A549 (cell line): ENCODE results near the gene KRT38. TPM values are rescaled to one million over a fixed set of nuclear protein-coding genes. Genes with fewer than 3 reads are reported as not detected.
"Not testable (repeated sequence)": the region's sequence is repeated elsewhere in the genome, so short reads cannot be mapped to it uniquely, and the experiment has no call there.

Experiments used
- ATAC-seq, 2 experiments: fragments of 200-7000 bp in 1 of 2; fragments of >200 bp in 1 of 2; cut with Nextera tagmentation in 1 of 2; cut with Tn5 transposase in 1 of 2; 3 replicates each; pipeline versions ENCODE4 v1.8.0 to v1.9.1; 2018 to 2020; ENCODE audit warnings: mild to moderate bottlenecking in 1 of 2, moderate library complexity in 1 of 2
- CTCF ChIA-PET: fragments of 300-600 bp; sonication (Branson Sonifier 250); formaldehyde crosslinking; extraction: SDS; loops from one replicate; lab custom pipeline; 2021; ENCODE audit warnings: antibody characterized with exemption, inconsistent platforms; lab: Yijun Ruan, JAX
- POLR2A ChIA-PET: fragments of 350-600 bp; formaldehyde crosslinking; extraction: SDS; loops from one replicate; lab custom pipeline; 2021; ENCODE audit warnings: antibody characterized with exemption, inconsistent platforms; lab: Yijun Ruan, JAX
- DNase-seq, 2 experiments: peaks; one replicate each; pipeline versions ENCODE4 v3.0.0 to v3.0.0-alpha.2; 2011 to 2016; ENCODE audit warnings: low read depth in 1 of 2, low spot score in 1 of 2
- FAIRE-seq: peaks from 2 replicates; lab custom pipeline; 2011; peaks lifted over from hg19 to GRCh38; lab: Jason Lieb, UNC
- H3K27ac ChIP-seq, 2 experiments: fragments of >200 bp; sonication (Bioruptor Twin); formaldehyde crosslinking; 3 replicates each; pipeline ENCODE4 v1.5.1; 2016 to 2017
- H3K4me1 ChIP-seq: fragments of >200 bp; sonication (Bioruptor Twin); formaldehyde crosslinking; 3 replicates; pipeline ENCODE4 v1.6.1; 2016
- H3K4me2 ChIP-seq: fragments of >200 bp; sonication (Bioruptor Twin); formaldehyde crosslinking; 3 replicates; pipeline ENCODE4 v1.6.1; 2016
- H3K4me3 ChIP-seq: fragments of >200 bp; sonication (Bioruptor Twin); formaldehyde crosslinking; 3 replicates; pipeline ENCODE4 v1.5.1; 2016
- H3K9me3 ChIP-seq: fragments of >200 bp; sonication (Bioruptor Twin); formaldehyde crosslinking; 3 replicates; pipeline ENCODE4 v1.6.1; 2016
- CBX2 ChIP-seq: fragments of 200-600 bp; sonication (generic); IDR thresholded peaks from 2 replicates; pipeline ENCODE4 v1.6.1; 2016; ENCODE audit warnings: low read depth, mild to moderate bottlenecking, borderline replicate concordance
- CBX8 ChIP-seq: fragments of 200-600 bp; sonication (generic); IDR thresholded peaks from 2 replicates; pipeline ENCODE4 v1.6.1; 2016
- FOXS1 ChIP-seq: fragments of 250-450 bp; sonication (Bioruptor Pico); IDR thresholded peaks from 2 replicates; pipeline ENCODE4 v1.5.0; 2020; ENCODE audit warnings: mild to moderate bottlenecking, moderate library complexity
- HEYL ChIP-seq: fragments of 250-450 bp; sonication (Bioruptor Pico); IDR thresholded peaks from 2 replicates; pipeline ENCODE4 v1.8.0; 2021; ENCODE audit warnings: mild to moderate bottlenecking, moderate library complexity
- HOXA7 ChIP-seq: fragments of 250-450 bp; sonication (Bioruptor Pico); IDR thresholded peaks from 2 replicates; pipeline ENCODE4 v1.5.0; 2020; ENCODE audit warnings: mild to moderate bottlenecking, moderate library complexity
- HOXB13 ChIP-seq: fragments of 250-450 bp; sonication (Bioruptor Pico); IDR thresholded peaks from 2 replicates; pipeline ENCODE4 v1.5.0; 2020; ENCODE audit warnings: low read depth, mild to moderate bottlenecking, moderate library complexity
- HOXB5 ChIP-seq: fragments of 250-450 bp; sonication (Bioruptor Pico); IDR thresholded peaks from 2 replicates; pipeline ENCODE4 v1.5.0; 2020; ENCODE audit warnings: mild to moderate bottlenecking, moderate library complexity
- JUN ChIP-seq, 2 experiments: fragments of >200 bp; sonication (Bioruptor Twin); formaldehyde crosslinking; IDR thresholded peaks; 2 replicates in 1 of 2; 3 replicates in 1 of 2; pipeline ENCODE4 v1.6.1; 2016 to 2017
- KDM1A ChIP-seq: fragments of 200-600 bp; sonication (generic); IDR thresholded peaks from 2 replicates; pipeline ENCODE4 v1.6.1; 2016; ENCODE audit warnings: low read depth, mild to moderate bottlenecking
- MAFK ChIP-seq: fragments of 450-650 bp; IDR thresholded peaks from 2 replicates; pipeline ENCODE4 v1.6.1; 2014; ENCODE audit not compliant: partially characterized antibody
- MYC ChIP-seq: IDR thresholded peaks from 2 replicates; pipeline ENCODE4 v1.6.1; 2012; ENCODE audit warnings: mild to moderate bottlenecking, inconsistent platforms, low read length, improper control_type of control experiment, borderline replicate concordance
- NR3C1 ChIP-seq: fragments of >200 bp; sonication (Bioruptor Twin); formaldehyde crosslinking; IDR thresholded peaks from 3 replicates; pipeline ENCODE4 v1.6.1; 2017
- PHF8 ChIP-seq: fragments of 200-600 bp; sonication (generic); IDR thresholded peaks from 2 replicates; pipeline ENCODE4 v1.6.1; 2016; ENCODE audit warnings: low read depth, mild to moderate bottlenecking, antibody characterized with exemption, moderate library complexity, borderline replicate concordance
- POLR2A ChIP-seq: IDR thresholded peaks from 2 replicates; pipeline ENCODE4 v1.6.1; 2012; ENCODE audit warnings: mild to moderate bottlenecking, low read length
- POLR2AphosphoS2 ChIP-seq: conservative IDR thresholded peaks from 2 replicates; pipeline ENCODE4 v1.6.1; 2012; ENCODE audit warnings: low read length, improper control_type of control experiment, inconsistent platforms
- RAD21 ChIP-seq, 2 experiments: fragments of >200 bp in 1 of 2; sonication (Bioruptor Twin) in 1 of 2; formaldehyde crosslinking in 1 of 2; IDR thresholded peaks in 1 of 2; conservative IDR thresholded peaks in 1 of 2; 2 replicates in 1 of 2; 3 replicates in 1 of 2; pipeline ENCODE4 v1.6.1; 2012 to 2018; ENCODE audit warnings: inconsistent platforms in 1 of 2
- RCOR1 ChIP-seq: fragments of 150-350 bp; IDR thresholded peaks from 2 replicates; pipeline ENCODE4 v1.6.1; 2014; ENCODE audit warnings: antibody characterized with exemption, low read length, low read depth
- RFX5 ChIP-seq: fragments of 450-650 bp; IDR thresholded peaks from 2 replicates; pipeline ENCODE4 v1.7.1; 2014; ENCODE audit warnings: antibody characterized with exemption, mild to moderate bottlenecking, moderate library complexity
- RNF2 ChIP-seq: fragments of 200-600 bp; sonication (generic); IDR thresholded peaks from 2 replicates; pipeline ENCODE4 v1.6.1; 2016; ENCODE audit warnings: low read depth, mild to moderate bottlenecking, antibody characterized with exemption, moderate library complexity, borderline replicate concordance
- SMC3 ChIP-seq: fragments of >200 bp; sonication (Bioruptor Twin); formaldehyde crosslinking; IDR thresholded peaks from 3 replicates; pipeline ENCODE4 v1.6.1; 2018; ENCODE audit warnings: inconsistent platforms
- SREBF2 ChIP-seq: fragments of 450-650 bp; IDR thresholded peaks from 2 replicates; pipeline ENCODE4 v1.6.1; 2014; ENCODE audit warnings: mild to moderate bottlenecking, moderate library complexity
- TFCP2L1 ChIP-seq: fragments of 250-450 bp; sonication (Bioruptor Pico); IDR thresholded peaks from 2 replicates; pipeline ENCODE4 v1.5.0; 2021; ENCODE audit warnings: mild to moderate bottlenecking
- TP53 ChIP-seq: fragments of 250-450 bp; sonication (Bioruptor Pico); IDR thresholded peaks from 2 replicates; pipeline ENCODE4 v1.5.0; 2021; ENCODE audit warnings: mild to moderate bottlenecking, moderate library complexity
- ZC3H11A ChIP-seq: fragments of 450-650 bp; IDR thresholded peaks from 2 replicates; pipeline ENCODE4 v1.6.1; 2014; ENCODE audit warnings: antibody characterized with exemption, mild to moderate bottlenecking
- ZNF302 ChIP-seq: fragments of 250-450 bp; sonication (Bioruptor Pico); IDR thresholded peaks from 2 replicates; pipeline ENCODE4 v1.9.0; 2021; ENCODE audit warnings: inconsistent platforms, mild to moderate bottlenecking, moderate library complexity
- WGBS: methylation state at CpG from one replicate; pipeline ENCODE4 v1.1.6; 2017; ENCODE audit errors: missing lambda C conversion rate; 5-methylcytosine and 5-hydroxymethylcytosine counted together
- polyA plus RNA-seq, 4 experiments: library from polyadenylated mRNA; depleted of rRNA in 3 of 4; stranded (reverse); fragments of >200 nt; fragmentation: RNase III in 1 of 4; extraction: RNeasy Plus Mini Kit Qiagen cat#74134 plus additional on column Dnase treatment in 1 of 4; gene quantifications; 2 replicates in 3 of 4; 3 replicates in 1 of 4; pipeline ENCODE4 v1.2.3, GENCODE V29; 2011 to 2017
- TF ChIP-seq, protein P1 (sequence below): fragments of >200 bp; sonication (Bioruptor Twin); formaldehyde crosslinking; IDR thresholded peaks from 3 replicates; pipeline ENCODE4 v1.5.1; 2016
- TF ChIP-seq, protein P2 (sequence below): fragments of >200 bp; sonication (Bioruptor Twin); formaldehyde crosslinking; IDR thresholded peaks from 3 replicates; pipeline ENCODE4 v1.6.1; 2016
- TF ChIP-seq, protein P3 (sequence below): IDR thresholded peaks from 2 replicates; pipeline ENCODE4 v1.6.1; 2012
- TF ChIP-seq, protein P4 (sequence below): fragments of 250-450 bp; sonication (Bioruptor Pico); IDR thresholded peaks from 2 replicates; pipeline ENCODE4 v1.5.0; 2021; ENCODE audit warnings: mild to moderate bottlenecking, moderate library complexity, borderline replicate concordance
- TF ChIP-seq, protein P5 (sequence below): fragments of 250-450 bp; sonication (Bioruptor Pico); IDR thresholded peaks from 2 replicates; pipeline ENCODE4 v1.5.0; 2020; ENCODE audit warnings: low read depth, mild to moderate bottlenecking, moderate library complexity

Gene KRT38
- polyA plus RNA-seq, 2 of the 4 experiments (the other 2 are of a cell fraction) = not detected

DNA sequence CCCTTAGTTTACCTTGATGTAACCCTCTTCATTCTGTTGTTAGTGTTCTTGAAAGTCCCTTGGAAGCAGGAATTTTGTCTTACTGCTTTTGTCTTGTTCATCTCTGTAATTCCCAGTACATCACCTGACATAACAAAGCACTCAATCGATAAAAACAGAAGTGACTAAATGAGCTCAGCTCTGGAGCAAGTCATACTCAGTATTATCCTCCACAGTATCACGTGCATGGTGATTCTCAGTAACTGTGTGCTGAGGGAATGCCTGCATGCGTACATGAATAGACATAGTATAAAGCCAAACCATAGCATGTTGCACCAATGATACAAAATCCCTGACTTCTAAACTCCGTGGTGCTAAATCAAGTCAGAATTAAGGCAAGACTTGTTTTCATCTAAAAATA lies 7.2 kb downstream of the KRT38 start:
- no peak for ATAC-seq
- Histone ChIP-seq H3K4me2 (no peak overlapping the region), H3K4me3 (no peak overlapping the region), H3K27ac (no peak overlapping the region), H3K4me1 (no peaks in the 10 kb centered on the region), H3K9me3 (no peaks in the 10 kb centered on the region)
- ChIA-PET POLR2A (no interaction called here), CTCF (interaction anchor here (0.8 to 2.0 kb wide), 7 partner anchors 12 to 229 kb away, joined by 3 to 8 read pairs (median 4); no protein-coding TSS in a partner anchor)
- TF ChIP-seq TP53 (CRISPR knock-in tag) (no peak), RCOR1 (no peak), TFCP2L1 (no peak), KDM1A (no peak), RAD21 (conservative IDR thresholded peaks at IDR 0.05 in 1 of 2, IDR thresholded peaks at IDR 0.05 in 1 of 2) (no peak), FOXS1 (CRISPR knock-in tag) (no peak), RNF2 (no peak), HOXB13 (CRISPR knock-in tag) (no peak), CBX8 (no peak), SMC3 (no peak), RFX5 (no peak), POLR2A (no peak), CBX2 (no peak), HEYL (CRISPR knock-in tag) (no peak), PHF8 (no peak), ZC3H11A (no peak)
- TF ChIP-seq, protein P1, sequence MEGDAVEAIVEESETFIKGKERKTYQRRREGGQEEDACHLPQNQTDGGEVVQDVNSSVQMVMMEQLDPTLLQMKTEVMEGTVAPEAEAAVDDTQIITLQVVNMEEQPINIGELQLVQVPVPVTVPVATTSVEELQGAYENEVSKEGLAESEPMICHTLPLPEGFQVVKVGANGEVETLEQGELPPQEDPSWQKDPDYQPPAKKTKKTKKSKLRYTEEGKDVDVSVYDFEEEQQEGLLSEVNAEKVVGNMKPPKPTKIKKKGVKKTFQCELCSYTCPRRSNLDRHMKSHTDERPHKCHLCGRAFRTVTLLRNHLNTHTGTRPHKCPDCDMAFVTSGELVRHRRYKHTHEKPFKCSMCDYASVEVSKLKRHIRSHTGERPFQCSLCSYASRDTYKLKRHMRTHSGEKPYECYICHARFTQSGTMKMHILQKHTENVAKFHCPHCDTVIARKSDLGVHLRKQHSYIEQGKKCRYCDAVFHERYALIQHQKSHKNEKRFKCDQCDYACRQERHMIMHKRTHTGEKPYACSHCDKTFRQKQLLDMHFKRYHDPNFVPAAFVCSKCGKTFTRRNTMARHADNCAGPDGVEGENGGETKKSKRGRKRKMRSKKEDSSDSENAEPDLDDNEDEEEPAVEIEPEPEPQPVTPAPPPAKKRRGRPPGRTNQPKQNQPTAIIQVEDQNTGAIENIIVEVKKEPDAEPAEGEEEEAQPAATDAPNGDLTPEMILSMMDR = no peak
- TF ChIP-seq, protein P2, sequence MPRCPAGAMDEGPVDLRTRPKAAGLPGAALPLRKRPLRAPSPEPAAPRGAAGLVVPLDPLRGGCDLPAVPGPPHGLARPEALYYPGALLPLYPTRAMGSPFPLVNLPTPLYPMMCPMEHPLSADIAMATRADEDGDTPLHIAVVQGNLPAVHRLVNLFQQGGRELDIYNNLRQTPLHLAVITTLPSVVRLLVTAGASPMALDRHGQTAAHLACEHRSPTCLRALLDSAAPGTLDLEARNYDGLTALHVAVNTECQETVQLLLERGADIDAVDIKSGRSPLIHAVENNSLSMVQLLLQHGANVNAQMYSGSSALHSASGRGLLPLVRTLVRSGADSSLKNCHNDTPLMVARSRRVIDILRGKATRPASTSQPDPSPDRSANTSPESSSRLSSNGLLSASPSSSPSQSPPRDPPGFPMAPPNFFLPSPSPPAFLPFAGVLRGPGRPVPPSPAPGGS = no peak
- TF ChIP-seq, protein P3, sequence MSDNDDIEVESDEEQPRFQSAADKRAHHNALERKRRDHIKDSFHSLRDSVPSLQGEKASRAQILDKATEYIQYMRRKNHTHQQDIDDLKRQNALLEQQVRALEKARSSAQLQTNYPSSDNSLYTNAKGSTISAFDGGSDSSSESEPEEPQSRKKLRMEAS = no peak
- no peak for DNase-seq
- WGBS = 39% methylated on average over 4 of the region's 4 CpGs
- peak; percentile 51 for FAIRE-seq

DNA sequence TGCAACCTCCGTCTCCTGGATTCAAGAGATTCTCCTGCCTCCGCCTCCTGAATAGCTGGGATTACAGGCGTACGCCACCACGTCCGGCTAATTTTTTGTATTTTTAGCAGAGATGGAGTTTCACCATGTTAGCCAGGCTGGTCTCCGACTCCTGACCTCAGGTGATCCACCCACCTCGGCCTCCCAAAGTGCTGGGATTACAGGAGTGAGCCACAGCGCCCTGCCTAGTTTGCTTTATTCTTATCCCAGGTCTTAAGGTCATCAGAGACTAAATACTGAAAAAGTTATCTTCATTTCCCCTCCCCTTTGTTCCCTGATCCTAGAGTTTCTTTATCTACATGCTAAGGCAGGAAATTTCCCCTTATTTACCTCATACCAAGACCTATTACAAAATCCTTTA lies 10.4 kb downstream of the KRT38 start:
- DNase-seq, H3K4me3 ChIP-seq, ATAC-seq, H3K27ac ChIP-seq, H3K4me2 ChIP-seq, H3K9me3 ChIP-seq, FAIRE-seq, POLR2A ChIA-PET, H3K4me1 ChIP-seq: not testable (repeated sequence)
- CTCF ChIA-PET = interaction anchor here (1.2 to 1.3 kb wide), 2 partner anchors 12 to 118 kb away, joined by 3 to 5 read pairs; no protein-coding TSS in a partner anchor
- 79% methylated on average over 9 of the region's 9 CpGs for WGBS

DNA sequence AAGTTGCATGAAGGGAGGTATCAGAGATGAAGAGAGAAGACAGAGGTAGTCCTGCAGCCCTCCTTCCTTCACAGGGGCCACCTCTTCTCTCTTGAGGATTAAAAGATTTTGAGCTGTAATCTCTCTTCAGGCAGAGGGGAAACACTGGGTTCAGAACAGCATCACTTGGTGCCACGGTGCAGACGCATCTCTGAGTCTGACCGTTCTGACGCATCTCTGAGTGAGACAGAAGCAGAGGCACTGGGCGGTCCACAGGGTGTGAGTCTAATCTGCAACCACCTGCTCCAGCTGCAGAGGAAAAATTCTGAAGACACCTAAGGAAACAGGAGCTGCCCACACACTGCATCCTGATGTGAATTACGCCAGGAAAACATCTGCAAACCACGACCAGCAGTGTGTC lies 11.1 kb downstream of the KRT38 start:
- ChIA-PET CTCF (interaction anchor here (1.2 to 1.4 kb wide), 3 partner anchors 12 to 219 kb away, joined by 3 to 5 read pairs (median 3); no protein-coding TSS in a partner anchor), POLR2A (no interaction called here)
- H3K4me1 ChIP-seq = no peaks in the 10 kb centered on the region
- 82% methylated on average over 7 of the region's 7 CpGs for WGBS
- no peak for DNase-seq
- no peak overlapping the region for H3K4me2 ChIP-seq
- H3K4me3 ChIP-seq = no peak overlapping the region
- no peaks in the 10 kb centered on the region for H3K9me3 ChIP-seq
- ATAC-seq = peak in 1 of 2 experiments; percentile 59; a peak in 1 of 6 replicates
- no peak for FAIRE-seq
- H3K27ac ChIP-seq = no peak overlapping the region
- TF ChIP-seq, protein P3 = no peak
- TF ChIP-seq, protein P4, sequence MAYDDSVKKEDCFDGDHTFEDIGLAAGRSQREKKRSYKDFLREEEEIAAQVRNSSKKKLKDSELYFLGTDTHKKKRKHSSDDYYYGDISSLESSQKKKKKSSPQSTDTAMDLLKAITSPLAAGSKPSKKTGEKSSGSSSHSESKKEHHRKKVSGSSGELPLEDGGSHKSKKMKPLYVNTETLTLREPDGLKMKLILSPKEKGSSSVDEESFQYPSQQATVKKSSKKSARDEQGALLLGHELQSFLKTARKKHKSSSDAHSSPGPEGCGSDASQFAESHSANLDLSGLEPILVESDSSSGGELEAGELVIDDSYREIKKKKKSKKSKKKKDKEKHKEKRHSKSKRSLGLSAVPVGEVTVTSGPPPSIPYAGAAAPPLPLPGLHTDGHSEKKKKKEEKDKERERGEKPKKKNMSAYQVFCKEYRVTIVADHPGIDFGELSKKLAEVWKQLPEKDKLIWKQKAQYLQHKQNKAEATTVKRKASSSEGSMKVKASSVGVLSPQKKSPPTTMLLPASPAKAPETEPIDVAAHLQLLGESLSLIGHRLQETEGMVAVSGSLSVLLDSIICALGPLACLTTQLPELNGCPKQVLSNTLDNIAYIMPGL (CRISPR knock-in tag) = no peak
- TF ChIP-seq, protein P5, sequence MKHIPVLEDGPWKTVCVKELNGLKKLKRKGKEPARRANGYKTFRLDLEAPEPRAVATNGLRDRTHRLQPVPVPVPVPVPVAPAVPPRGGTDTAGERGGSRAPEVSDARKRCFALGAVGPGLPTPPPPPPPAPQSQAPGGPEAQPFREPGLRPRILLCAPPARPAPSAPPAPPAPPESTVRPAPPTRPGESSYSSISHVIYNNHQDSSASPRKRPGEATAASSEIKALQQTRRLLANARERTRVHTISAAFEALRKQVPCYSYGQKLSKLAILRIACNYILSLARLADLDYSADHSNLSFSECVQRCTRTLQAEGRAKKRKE (CRISPR knock-in tag) = no peak
- TF ChIP-seq MAFK (no peak), SREBF2 (no peak), HOXB5 (CRISPR knock-in tag) (no peak), POLR2AphosphoS2 (no peak), RFX5 (no peak), NR3C1 (no peak), MYC (no peak), ZNF302 (CRISPR knock-in tag) (no peak), PHF8 (no peak), ZC3H11A (no peak), TP53 (CRISPR knock-in tag) (no peak), HOXB13 (CRISPR knock-in tag) (no peak), JUN (IDR thresholded peaks at IDR 0.05) (no peak), HOXA7 (CRISPR knock-in tag) (no peak)
